Measurements from ENCODE around the gene CMIP.

The CMIP gene

GRCh38 chr16:81645925-81646324 lies 201.3 kb downstream of the CMIP start:
- no peak for DNase-seq

- DNase-seq: peak; percentile 15
Observed at GRCh38 chr16:81646561-81646960, 202.0 kb downstream of the CMIP start.

GRCh38 chr16:81647527-81647926 lies 202.9 kb downstream of the CMIP start:
- DNase-seq: peak; percentile 75

GRCh38 chr16:81649561-81650184 lies 205.1 kb downstream of the CMIP start:
- DNase-seq: no peak

GRCh38 chr16:81650281-81650680 lies 205.7 kb downstream of the CMIP start:
- DNase-seq: no peak

- DNase-seq: no peak
Observed at GRCh38 chr16:81650982-81651562, 206.5 kb downstream of the CMIP start.

GRCh38 chr16:81651758-81652718 lies 207.4 kb downstream of the CMIP start:
- no peak for DNase-seq

- DNase-seq: no peak
Observed at GRCh38 chr16:81652798-81653505, 208.3 kb downstream of the CMIP start.

GRCh38 chr16:81654346-81654745 lies 209.7 kb downstream of the CMIP start:
- no peak for DNase-seq

- no peak for DNase-seq
Observed at GRCh38 chr16:81655469-81656162, 211.0 kb downstream of the CMIP start.

GRCh38 chr16:81657224-81657623 lies 212.6 kb downstream of the CMIP start:
- DNase-seq: no peak

- DNase-seq: no peak
Observed at GRCh38 chr16:81657781-81658180, 213.2 kb downstream of the CMIP start.

GRCh38 chr16:81658373-81658772 lies 213.8 kb downstream of the CMIP start:
- DNase-seq: no peak

GRCh38 chr16:81659249-81659648 lies 214.6 kb downstream of the CMIP start:
- DNase-seq: no peak

- DNase-seq: no peak
Observed at GRCh38 chr16:81661082-81661481, 216.5 kb downstream of the CMIP start.

GRCh38 chr16:81664153-81664552 lies 219.5 kb downstream of the CMIP start:
- DNase-seq: no peak

- no peak for DNase-seq
Observed at GRCh38 chr16:81665588-81665987, 221.0 kb downstream of the CMIP start.

- DNase-seq: no peak
Observed at GRCh38 chr16:81666113-81666512, 221.5 kb downstream of the CMIP start.

GRCh38 chr16:81668243-81669097 lies 223.9 kb downstream of the CMIP start:
- no peak for DNase-seq

GRCh38 chr16:81669473-81670350 lies 225.1 kb downstream of the CMIP start:
- no peak for DNase-seq
